Adrenal gland (tissue), 12 donors: ENCODE results near the gene PARD3B. TPM values are rescaled to one million over a fixed set of nuclear protein-coding genes. Genes with fewer than 3 reads are reported as not detected.

Experiments used
- DNase-seq, 7 donors: peaks; one replicate each; pipeline ENCODE4 v3.0.0-alpha.2; 2019 to 2020
- H3K27ac ChIP-seq, 5 donors: fragments of 200-600 bp; sonication (generic) in 4 of 5; 1 replicate in 3 of 5; 2 replicates in 2 of 5; pipeline versions ENCODE4 v1.5.1 to v1.8.0; 2016 to 2020; ENCODE audit warnings: mild to moderate bottlenecking in 1 of 5
- H3K27me3 ChIP-seq: fragments of 200-600 bp; 2 replicates; pipeline ENCODE4 v1.8.0; 2021
- H3K36me3 ChIP-seq, 2 donors: fragments of 200-600 bp; replicated peaks in 1 of 2; 1 replicate in 1 of 2; 2 replicates in 1 of 2; pipeline versions ENCODE4 v1.5.1 to v1.8.0; 2018 to 2022
- H3K4me1 ChIP-seq, 2 donors: fragments of 200-600 bp; replicated peaks in 1 of 2; 1 replicate in 1 of 2; 2 replicates in 1 of 2; pipeline versions ENCODE4 v1.5.1 to v1.8.0; 2018 to 2021
- H3K4me3 ChIP-seq, 4 donors: fragments of 200-600 bp; sonication (generic) in 3 of 4; one replicate each; pipeline ENCODE4 v1.5.1; 2016 to 2018
- H3K9me3 ChIP-seq, 3 donors: fragments of 200-600 bp; sonication (generic) in 1 of 3; replicated peaks in 1 of 3; 1 replicate in 2 of 3; 2 replicates in 1 of 3; pipeline versions ENCODE4 v1.5.1 to v1.8.0; 2016 to 2021
- CTCF ChIP-seq, 6 experiments: fragments of 450-650 bp in 4 of 6; fragments of 200-600 bp in 2 of 6; sonication (generic) in 1 of 6; IDR thresholded peaks; 1 replicate in 5 of 6; 2 replicates in 1 of 6; pipeline versions ENCODE4 v1.5.1 to v1.8.0; 2016 to 2021; ENCODE audit warnings: antibody characterized with exemption in 6 of 6, mild to moderate bottlenecking in 2 of 6, moderate library complexity in 1 of 6
- POLR2A ChIP-seq, 2 donors: fragments of 450-650 bp; IDR thresholded peaks; one replicate each; pipeline ENCODE4 v1.6.1; 2017; ENCODE audit warnings: antibody characterized with exemption in 2 of 2, mild to moderate bottlenecking in 2 of 2, moderate library complexity in 1 of 2
- WGBS, 4 donors: extraction: QIAGEN DNeasy Blood & Tissue Kit in 2 of 4; methylation state at CpG; one replicate each; pipeline versions ENCODE4 v1.1.5 to v1.1.7; 2013 to 2017; 5-methylcytosine and 5-hydroxymethylcytosine counted together
- intact Hi-C, 2 donors: fragments of 100-400 bp; cut with DNase I; formaldehyde crosslinking; loops; one replicate each; pipeline versions ENCODE4 v1.14.1 to v1.15.0; 2022 to 2023
- polyA plus RNA-seq, 3 donors: library from polyadenylated mRNA; stranded (reverse); fragments of 200-250 nt in 2 of 3; fragments of 350-450 nt in 1 of 3; fragmentation: Illumina TruSeq in 1 of 3; extraction: RNeasy Lipid Tissue Mini Kit (QIAGEN cat#74804) in 1 of 3; gene quantifications; one replicate each; pipeline ENCODE4 v1.2.3, GENCODE V29; 2013 to 2014
- total RNA-seq, 9 donors: library from RNA; depleted of rRNA in 4 of 9; stranded (reverse); fragments of >200 nt in 4 of 9; fragments of 120-200 nt in 1 of 9; fragmentation: NEBNext Ultra II Directional in 1 of 9; extraction: Animal tissue kit (Norgen Biotek cat#: 25700) in 1 of 9; gene quantifications; one replicate each; pipeline versions ENCODE4 v1.1.0 to v1.2.4, GENCODE V29; 2013 to 2023
- donor health status: healthy with polysubstance abuse.
- donor health status: Bipolar disorder and iron deficiency.
- donor health status: DM: yes; HTN: yes; CAD: no.
- donor health status: DM: no; HTN: no; CAD: no.
- donor health status: DM: no; HTN: no; CAD: no.
- donor health status: DM: yes; HTN: yes; CAD: no.

PARD3B gene
- total and polyA plus RNA-seq, 12 donors: 1.9 to 20.4 (median 9.5) TPM

GRCh38 chr2:204695506-204695905, 150.2 kb downstream of the PARD3B start:
- intact Hi-C loops: no loop called here
- 39 to 68% (median 60%) methylated on average over 1 of the region's 1 CpG for WGBS, 4 donors

GRCh38 chr2:204696124-204696523, 150.8 kb downstream of the PARD3B start:
- DNase-seq: no peak
- Histone ChIP-seq H3K27ac (no peak overlapping the region), H3K36me3 (no peaks in the 10 kb centered on the region), H3K4me1 (peaks cover 0 to 5% of the 10 kb centered on the region in 2 donors), H3K4me3 (no peak overlapping the region), H3K27me3 (no peaks in the 10 kb centered on the region), H3K9me3 (no peaks in the 10 kb centered on the region)
- TF ChIP-seq CTCF (IDR thresholded peaks at IDR 0.05) (no peak), POLR2A (IDR thresholded peaks at IDR 0.05) (no peak)
- intact Hi-C loops: no loop called here
- 90 to 94% (median 92%) methylated on average over 5 of the region's 5 CpGs for WGBS, 4 donors

More at GRCh38 chr2:204695506-204695905, 150.2 kb downstream of the PARD3B start:
- no peak overlapping the region for H3K4me3 ChIP-seq
- peaks cover 0 to 5% of the 10 kb centered on the region in 2 donors for H3K4me1 ChIP-seq
- no peaks in the 10 kb centered on the region for H3K9me3 ChIP-seq
- DNase-seq: no peak
- H3K36me3 ChIP-seq: no peaks in the 10 kb centered on the region
- TF ChIP-seq POLR2A (IDR thresholded peaks at IDR 0.05): no peak
- no peak for TF ChIP-seq CTCF (IDR thresholded peaks at IDR 0.05)
- H3K27ac ChIP-seq: no peak overlapping the region
- no peaks in the 10 kb centered on the region for H3K27me3 ChIP-seq

GRCh38 chr2:204705243-204705932, 160.1 kb downstream of the PARD3B start:
- no peaks in the 10 kb centered on the region for H3K9me3 ChIP-seq
- no peak for TF ChIP-seq CTCF (IDR thresholded peaks at IDR 0.05)
- no peak for TF ChIP-seq POLR2A (IDR thresholded peaks at IDR 0.05)
- WGBS, 4 donors: 69 to 78% (median 73%) methylated on average over 4 of the region's 4 CpGs
- intact Hi-C loops: no loop called here
- H3K4me3 ChIP-seq: no peak overlapping the region
- no peak overlapping the region for H3K27ac ChIP-seq
- no peak for DNase-seq
- no peaks in the 10 kb centered on the region for H3K4me1 ChIP-seq
- no peaks in the 10 kb centered on the region for H3K36me3 ChIP-seq
- H3K27me3 ChIP-seq: no peaks in the 10 kb centered on the region

- TF ChIP-seq POLR2A (IDR thresholded peaks at IDR 0.05) (no peak), CTCF (IDR thresholded peaks at IDR 0.05) (no peak)
- Histone ChIP-seq H3K9me3 (no peaks in the 10 kb centered on the region), H3K27me3 (no peaks in the 10 kb centered on the region), H3K27ac (no peak overlapping the region), H3K36me3 (no peaks in the 10 kb centered on the region), H3K4me1 (no peaks in the 10 kb centered on the region), H3K4me3 (no peak overlapping the region)
- WGBS, 4 donors: 44 to 60% (median 53%) methylated on average over 2 of the region's 2 CpGs
- intact Hi-C loops: no loop called here
- no peak for DNase-seq
Observed at GRCh38 chr2:204706939-204707338, 161.7 kb downstream of the PARD3B start.
